ENCODE data around the gene SCT.

DNA sequence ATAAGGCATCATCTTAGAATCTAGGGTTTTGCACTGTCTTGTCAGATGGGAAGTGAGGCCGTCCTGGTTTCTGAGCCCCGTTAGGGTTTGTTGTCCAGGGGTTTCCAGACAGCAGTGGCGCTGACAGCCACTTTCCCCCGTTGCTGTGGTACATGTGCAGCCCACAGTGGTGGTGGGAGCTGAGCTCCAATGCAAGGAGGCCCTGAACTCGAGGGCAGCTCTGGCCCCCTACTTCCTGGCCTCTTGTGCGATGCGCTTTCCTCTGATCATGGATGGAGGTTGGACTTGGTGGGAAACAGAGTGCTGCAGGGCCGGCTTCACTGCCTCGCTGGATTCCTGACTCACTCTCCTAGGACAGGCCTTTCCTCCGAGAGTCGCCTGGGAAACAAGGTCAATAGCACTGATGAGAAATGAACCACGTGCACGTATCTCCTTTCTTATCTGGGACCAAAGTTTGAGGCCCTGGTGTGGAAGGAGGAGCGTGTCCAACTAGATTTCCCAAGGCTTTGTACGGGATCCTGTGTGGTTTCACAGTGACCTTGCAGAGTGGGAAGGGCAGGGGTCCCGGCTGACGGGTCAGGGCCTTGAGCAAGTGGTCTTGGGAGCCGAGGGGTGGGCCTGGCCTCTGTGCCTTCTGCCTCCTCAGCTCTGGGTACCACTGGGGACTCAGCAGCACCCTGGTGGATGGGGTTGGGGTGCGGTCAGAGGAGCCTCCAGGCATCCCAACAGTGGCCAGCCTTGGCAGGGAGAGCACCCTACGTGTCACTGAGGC, 47.0 kb downstream of the SCT start:
- TF ChIP-seq, protein P1, sequence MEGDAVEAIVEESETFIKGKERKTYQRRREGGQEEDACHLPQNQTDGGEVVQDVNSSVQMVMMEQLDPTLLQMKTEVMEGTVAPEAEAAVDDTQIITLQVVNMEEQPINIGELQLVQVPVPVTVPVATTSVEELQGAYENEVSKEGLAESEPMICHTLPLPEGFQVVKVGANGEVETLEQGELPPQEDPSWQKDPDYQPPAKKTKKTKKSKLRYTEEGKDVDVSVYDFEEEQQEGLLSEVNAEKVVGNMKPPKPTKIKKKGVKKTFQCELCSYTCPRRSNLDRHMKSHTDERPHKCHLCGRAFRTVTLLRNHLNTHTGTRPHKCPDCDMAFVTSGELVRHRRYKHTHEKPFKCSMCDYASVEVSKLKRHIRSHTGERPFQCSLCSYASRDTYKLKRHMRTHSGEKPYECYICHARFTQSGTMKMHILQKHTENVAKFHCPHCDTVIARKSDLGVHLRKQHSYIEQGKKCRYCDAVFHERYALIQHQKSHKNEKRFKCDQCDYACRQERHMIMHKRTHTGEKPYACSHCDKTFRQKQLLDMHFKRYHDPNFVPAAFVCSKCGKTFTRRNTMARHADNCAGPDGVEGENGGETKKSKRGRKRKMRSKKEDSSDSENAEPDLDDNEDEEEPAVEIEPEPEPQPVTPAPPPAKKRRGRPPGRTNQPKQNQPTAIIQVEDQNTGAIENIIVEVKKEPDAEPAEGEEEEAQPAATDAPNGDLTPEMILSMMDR (IDR thresholded peaks at IDR 0.05; ENCODE audit: extremely low read depth in 1 of 2, insufficient read depth in 1 of 2, low read depth in 1 of 2, low read length in 2 of 2) = no peak
- TF ChIP-seq EZH2 (IDR thresholded peaks at IDR 0.05; ENCODE audit: borderline replicate concordance, low read depth, low read length, severe bottlenecking) (no peak), POLR2A (IDR thresholded peaks at IDR 0.05; ENCODE audit: low read depth, low read length) (no peak), GATA2 (IDR thresholded peaks at IDR 0.05; ENCODE audit: insufficient read depth, insufficient read length, low read depth, low read length) (no peak)

All from endothelial cell of umbilical vein (primary cell).